ENCODE results near the gene LIPG. TPM values are rescaled to one million over a fixed set of nuclear protein-coding genes. Genes with fewer than 3 reads are reported as not detected.
"Not testable (repeated sequence)": the region's sequence is repeated elsewhere in the genome, so short reads cannot be mapped to it uniquely, and the experiment has no call there.

Gene LIPG
- total RNA-seq, 1 experiment from 2014 or later: 8.4 TPM

DNA sequence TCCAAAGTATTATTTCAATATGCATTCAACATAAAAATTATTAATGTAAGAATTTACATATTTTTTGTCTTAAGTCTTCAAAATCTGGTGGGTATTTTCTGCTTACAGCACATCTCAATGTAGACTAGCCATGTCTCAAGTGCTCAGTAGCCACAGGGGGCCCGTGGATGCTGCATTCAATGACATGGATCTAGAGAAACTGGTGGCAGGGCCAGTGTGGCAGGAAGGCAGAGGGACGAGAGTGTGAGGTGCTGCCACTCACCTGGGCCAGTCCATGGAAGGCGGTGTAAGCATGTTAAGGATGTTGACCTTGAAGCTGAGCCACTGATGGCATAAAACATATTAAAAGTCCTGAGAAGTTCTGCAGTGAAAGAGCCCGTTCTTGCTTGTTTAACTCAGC lies 6.2 kb upstream of the LIPG start:
- Histone ChIP-seq H3K4me3 (ENCODE audit: low read depth, low read length, poor library complexity, severe bottlenecking) (no peak overlapping the region), H3K27me3 (replicated peaks; ENCODE audit: insufficient read depth, low read depth, low read length, poor library complexity) (peaks cover 11% of the 10 kb centered on the region), H3K4me1 (ENCODE audit: insufficient read depth, low read length, poor library complexity, severe bottlenecking) (peaks cover under 1% of the 10 kb centered on the region), H3K9me3 (ENCODE audit: low read depth, low read length, poor library complexity, severe bottlenecking) (no peaks in the 10 kb centered on the region), H3K27ac (ENCODE audit: low read depth, low read length, poor library complexity, severe bottlenecking) (no peak overlapping the region), H3K36me3 (ENCODE audit: insufficient read depth, low read length, poor library complexity, severe bottlenecking) (no peaks in the 10 kb centered on the region)
- no TSS peak for BruUV-seq (replicated peaks)
- POLR2A ChIA-PET (ENCODE audit: low non-redundant PET): no interaction called here
- CTCF ChIA-PET: no interaction called here
- DNase-seq (ENCODE audit: low spot score): no peak
- TF ChIP-seq EZH2 (IDR thresholded peaks at IDR 0.05; ENCODE audit: borderline replicate concordance, low read depth, low read length, poor library complexity, severe bottlenecking): no peak
- intact Hi-C loops (cut with micrococcal nuclease; ENCODE audit: unreplicated experiment): loop anchor here (5.0 kb wide), 1 partner anchor 43 kb away; no protein-coding TSS in a partner anchor

GRCh38 chr18:49558356-49558755 lies 3.5 kb upstream of the LIPG start:
- TF ChIP-seq, protein P1, sequence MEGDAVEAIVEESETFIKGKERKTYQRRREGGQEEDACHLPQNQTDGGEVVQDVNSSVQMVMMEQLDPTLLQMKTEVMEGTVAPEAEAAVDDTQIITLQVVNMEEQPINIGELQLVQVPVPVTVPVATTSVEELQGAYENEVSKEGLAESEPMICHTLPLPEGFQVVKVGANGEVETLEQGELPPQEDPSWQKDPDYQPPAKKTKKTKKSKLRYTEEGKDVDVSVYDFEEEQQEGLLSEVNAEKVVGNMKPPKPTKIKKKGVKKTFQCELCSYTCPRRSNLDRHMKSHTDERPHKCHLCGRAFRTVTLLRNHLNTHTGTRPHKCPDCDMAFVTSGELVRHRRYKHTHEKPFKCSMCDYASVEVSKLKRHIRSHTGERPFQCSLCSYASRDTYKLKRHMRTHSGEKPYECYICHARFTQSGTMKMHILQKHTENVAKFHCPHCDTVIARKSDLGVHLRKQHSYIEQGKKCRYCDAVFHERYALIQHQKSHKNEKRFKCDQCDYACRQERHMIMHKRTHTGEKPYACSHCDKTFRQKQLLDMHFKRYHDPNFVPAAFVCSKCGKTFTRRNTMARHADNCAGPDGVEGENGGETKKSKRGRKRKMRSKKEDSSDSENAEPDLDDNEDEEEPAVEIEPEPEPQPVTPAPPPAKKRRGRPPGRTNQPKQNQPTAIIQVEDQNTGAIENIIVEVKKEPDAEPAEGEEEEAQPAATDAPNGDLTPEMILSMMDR (conservative IDR thresholded peaks at IDR 0.05; ENCODE audit: low read depth, low read length): no peak
- no peak for TF ChIP-seq EZH2 (IDR thresholded peaks at IDR 0.05; ENCODE audit: borderline replicate concordance, low read depth, low read length, poor library complexity, severe bottlenecking)
- ChIA-PET POLR2A (ENCODE audit: low non-redundant PET) (no interaction called here), CTCF (no interaction called here)
- H3K4me1 ChIP-seq (ENCODE audit: insufficient read depth, low read length, poor library complexity, severe bottlenecking): peaks cover 15% of the 10 kb centered on the region
- intact Hi-C loops (cut with micrococcal nuclease; ENCODE audit: unreplicated experiment): loop anchor here (5.0 kb wide), 1 partner anchor 46 kb away; no protein-coding TSS in a partner anchor
- no peaks in the 10 kb centered on the region for H3K9me3 ChIP-seq (ENCODE audit: low read depth, low read length, poor library complexity, severe bottlenecking)
- BruUV-seq (replicated peaks): no TSS peak
- no peak overlapping the region for H3K27ac ChIP-seq (ENCODE audit: low read depth, low read length, poor library complexity, severe bottlenecking)
- H3K36me3 ChIP-seq (ENCODE audit: insufficient read depth, low read length, poor library complexity, severe bottlenecking): no peaks in the 10 kb centered on the region
- peaks cover 27% of the 10 kb centered on the region for H3K27me3 ChIP-seq (replicated peaks; ENCODE audit: insufficient read depth, low read depth, low read length, poor library complexity)
- no peak overlapping the region for H3K4me3 ChIP-seq (ENCODE audit: low read depth, low read length, poor library complexity, severe bottlenecking)
- DNase-seq (ENCODE audit: low spot score): no peak

GRCh38 chr18:49559326-49559931 lies 2.4 kb upstream of the LIPG start:
- H3K4me3 ChIP-seq (ENCODE audit: low read depth, low read length, poor library complexity, severe bottlenecking); H3K27ac ChIP-seq (ENCODE audit: low read depth, low read length, poor library complexity, severe bottlenecking); POLR2A ChIA-PET (ENCODE audit: low non-redundant PET); H3K36me3 ChIP-seq (ENCODE audit: insufficient read depth, low read length, poor library complexity, severe bottlenecking); H3K9me3 ChIP-seq (ENCODE audit: low read depth, low read length, poor library complexity, severe bottlenecking); BruUV-seq (replicated peaks): not testable (repeated sequence)
- Histone ChIP-seq H3K27me3 (replicated peaks; ENCODE audit: insufficient read depth, low read depth, low read length, poor library complexity) (peaks cover 27% of the 10 kb centered on the region), H3K4me1 (ENCODE audit: insufficient read depth, low read length, poor library complexity, severe bottlenecking) (peaks cover 15% of the 10 kb centered on the region)
- DNase-seq (ENCODE audit: low spot score): peak; percentile 57
- CTCF ChIA-PET: interaction anchor here (0.9 to 2.7 kb wide), 2 partner anchors 225 to 299 kb away, joined by 3 to 14 read pairs; no protein-coding TSS in a partner anchor
- intact Hi-C loops (cut with micrococcal nuclease; ENCODE audit: unreplicated experiment): loop anchor here (5.0 kb wide), 1 partner anchor 47 kb away; no protein-coding TSS in a partner anchor
- TF ChIP-seq, protein P1 (conservative IDR thresholded peaks at IDR 0.05; ENCODE audit: low read depth, low read length): peak; percentile 62

GRCh38 chr18:49560277-49560623 lies 1.6 kb upstream of the LIPG start:
- CTCF ChIA-PET: interaction anchor here (0.9 to 2.7 kb wide), 3 partner anchors 167 to 298 kb away, joined by 3 to 14 read pairs (median 4); no protein-coding TSS in a partner anchor
- Histone ChIP-seq H3K27ac (ENCODE audit: low read depth, low read length, poor library complexity, severe bottlenecking) (no peak overlapping the region), H3K9me3 (ENCODE audit: low read depth, low read length, poor library complexity, severe bottlenecking) (no peaks in the 10 kb centered on the region), H3K36me3 (ENCODE audit: insufficient read depth, low read length, poor library complexity, severe bottlenecking) (no peaks in the 10 kb centered on the region), H3K4me1 (ENCODE audit: insufficient read depth, low read length, poor library complexity, severe bottlenecking) (peaks cover 15% of the 10 kb centered on the region), H3K27me3 (replicated peaks; ENCODE audit: insufficient read depth, low read depth, low read length, poor library complexity) (peaks cover 27% of the 10 kb centered on the region), H3K4me3 (ENCODE audit: low read depth, low read length, poor library complexity, severe bottlenecking) (peak overlapping the region; percentile 44)
- intact Hi-C loops (cut with micrococcal nuclease; ENCODE audit: unreplicated experiment): loop anchor here (1.0 to 5.0 kb wide), 2 partner anchors 167 to 298 kb away; no protein-coding TSS in a partner anchor
- no TSS peak for BruUV-seq (replicated peaks)
- no peak for DNase-seq (ENCODE audit: low spot score)
- TF ChIP-seq, protein P1 (conservative IDR thresholded peaks at IDR 0.05; ENCODE audit: low read depth, low read length): no peak
- TF ChIP-seq EZH2 (IDR thresholded peaks at IDR 0.05; ENCODE audit: borderline replicate concordance, low read depth, low read length, poor library complexity, severe bottlenecking): no peak
- POLR2A ChIA-PET (ENCODE audit: low non-redundant PET): interaction anchor here (0.6 kb wide), 1 partner anchor 166 kb away, joined by 5 read pairs; no protein-coding TSS in a partner anchor
